ENCODE measurements around the gene FHOD1. TPM values are rescaled to one million over a fixed set of nuclear protein-coding genes. Genes with fewer than 3 reads are reported as not detected.

FHOD1 gene
- total and polyA plus RNA-seq, 2 of the 13 experiments (the other 11 are each of a cell fraction or from before 2014, with no cell fraction given): 20.0 to 20.8 TPM

DNA sequence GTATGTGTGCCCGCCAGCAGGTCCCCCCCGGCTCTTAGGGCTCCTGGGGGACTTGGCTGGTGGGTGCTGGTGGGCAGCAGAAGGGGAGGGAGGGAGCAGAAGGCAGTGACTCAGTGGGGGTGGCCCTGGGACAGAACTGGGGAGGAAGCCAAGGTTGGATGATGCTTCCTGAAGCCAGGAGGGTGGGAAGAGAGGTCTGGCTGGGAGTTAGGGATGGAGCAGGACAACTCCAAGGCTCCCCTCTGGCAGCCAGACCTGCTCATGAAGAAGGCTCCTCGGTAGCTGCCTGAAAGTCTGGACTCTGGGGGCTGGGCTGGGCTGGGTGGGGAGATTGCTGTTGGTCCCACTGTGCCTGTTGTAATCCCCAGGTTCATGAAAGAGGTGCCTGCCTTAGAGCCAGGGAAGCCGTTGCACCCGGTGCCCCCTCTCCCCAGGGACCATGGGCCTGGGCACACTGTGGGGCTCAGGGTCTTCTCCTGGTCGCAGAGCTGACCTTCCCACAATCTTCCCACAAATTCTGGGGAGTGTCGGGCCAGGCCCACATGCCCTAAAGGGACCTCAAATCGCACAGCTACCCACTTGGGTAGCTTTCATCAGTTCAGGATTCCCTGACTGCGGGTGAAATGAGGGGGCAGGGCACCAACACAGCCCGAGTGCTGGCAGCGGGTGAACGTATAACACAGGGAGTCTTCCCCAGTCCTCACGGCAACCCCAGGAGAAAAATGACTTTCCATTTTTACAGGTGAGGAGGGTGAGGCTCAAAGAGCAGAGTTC lies 30.9 kb upstream of the FHOD1 start (continued):
- TF ChIP-seq SPEN (CRISPR knock-in tag; IDR thresholded peaks at IDR 0.05; ENCODE audit: low read depth) (0 out of 2 replicates have a peak, but pooled peaks have one; percentile 9), IRX3 (CRISPR knock-in tag; IDR thresholded peaks at IDR 0.05; ENCODE audit: borderline replicate concordance, low read depth) (no peak), IKZF1 (IDR thresholded peaks at IDR 0.05) (no peak), SOX13 (IDR thresholded peaks at IDR 0.05) (no peak), SOX13 (CRISPR knock-in tag; conservative IDR thresholded peaks at IDR 0.05 in 1 of 2, IDR thresholded peaks at IDR 0.05 in 1 of 2) (no peak), ZNF441 (CRISPR knock-in tag; IDR thresholded peaks at IDR 0.05; ENCODE audit: borderline replicate concordance) (no peak), ZNF547 (CRISPR knock-in tag; IDR thresholded peaks at IDR 0.05) (no peak; the same call in 1 of the 2 replicates), FOXC1 (CRISPR knock-in tag; IDR thresholded peaks at IDR 0.05; ENCODE audit: borderline replicate concordance) (no peak; the same call in 1 of the 2 replicates)
- TF ChIP-seq, protein P1, sequence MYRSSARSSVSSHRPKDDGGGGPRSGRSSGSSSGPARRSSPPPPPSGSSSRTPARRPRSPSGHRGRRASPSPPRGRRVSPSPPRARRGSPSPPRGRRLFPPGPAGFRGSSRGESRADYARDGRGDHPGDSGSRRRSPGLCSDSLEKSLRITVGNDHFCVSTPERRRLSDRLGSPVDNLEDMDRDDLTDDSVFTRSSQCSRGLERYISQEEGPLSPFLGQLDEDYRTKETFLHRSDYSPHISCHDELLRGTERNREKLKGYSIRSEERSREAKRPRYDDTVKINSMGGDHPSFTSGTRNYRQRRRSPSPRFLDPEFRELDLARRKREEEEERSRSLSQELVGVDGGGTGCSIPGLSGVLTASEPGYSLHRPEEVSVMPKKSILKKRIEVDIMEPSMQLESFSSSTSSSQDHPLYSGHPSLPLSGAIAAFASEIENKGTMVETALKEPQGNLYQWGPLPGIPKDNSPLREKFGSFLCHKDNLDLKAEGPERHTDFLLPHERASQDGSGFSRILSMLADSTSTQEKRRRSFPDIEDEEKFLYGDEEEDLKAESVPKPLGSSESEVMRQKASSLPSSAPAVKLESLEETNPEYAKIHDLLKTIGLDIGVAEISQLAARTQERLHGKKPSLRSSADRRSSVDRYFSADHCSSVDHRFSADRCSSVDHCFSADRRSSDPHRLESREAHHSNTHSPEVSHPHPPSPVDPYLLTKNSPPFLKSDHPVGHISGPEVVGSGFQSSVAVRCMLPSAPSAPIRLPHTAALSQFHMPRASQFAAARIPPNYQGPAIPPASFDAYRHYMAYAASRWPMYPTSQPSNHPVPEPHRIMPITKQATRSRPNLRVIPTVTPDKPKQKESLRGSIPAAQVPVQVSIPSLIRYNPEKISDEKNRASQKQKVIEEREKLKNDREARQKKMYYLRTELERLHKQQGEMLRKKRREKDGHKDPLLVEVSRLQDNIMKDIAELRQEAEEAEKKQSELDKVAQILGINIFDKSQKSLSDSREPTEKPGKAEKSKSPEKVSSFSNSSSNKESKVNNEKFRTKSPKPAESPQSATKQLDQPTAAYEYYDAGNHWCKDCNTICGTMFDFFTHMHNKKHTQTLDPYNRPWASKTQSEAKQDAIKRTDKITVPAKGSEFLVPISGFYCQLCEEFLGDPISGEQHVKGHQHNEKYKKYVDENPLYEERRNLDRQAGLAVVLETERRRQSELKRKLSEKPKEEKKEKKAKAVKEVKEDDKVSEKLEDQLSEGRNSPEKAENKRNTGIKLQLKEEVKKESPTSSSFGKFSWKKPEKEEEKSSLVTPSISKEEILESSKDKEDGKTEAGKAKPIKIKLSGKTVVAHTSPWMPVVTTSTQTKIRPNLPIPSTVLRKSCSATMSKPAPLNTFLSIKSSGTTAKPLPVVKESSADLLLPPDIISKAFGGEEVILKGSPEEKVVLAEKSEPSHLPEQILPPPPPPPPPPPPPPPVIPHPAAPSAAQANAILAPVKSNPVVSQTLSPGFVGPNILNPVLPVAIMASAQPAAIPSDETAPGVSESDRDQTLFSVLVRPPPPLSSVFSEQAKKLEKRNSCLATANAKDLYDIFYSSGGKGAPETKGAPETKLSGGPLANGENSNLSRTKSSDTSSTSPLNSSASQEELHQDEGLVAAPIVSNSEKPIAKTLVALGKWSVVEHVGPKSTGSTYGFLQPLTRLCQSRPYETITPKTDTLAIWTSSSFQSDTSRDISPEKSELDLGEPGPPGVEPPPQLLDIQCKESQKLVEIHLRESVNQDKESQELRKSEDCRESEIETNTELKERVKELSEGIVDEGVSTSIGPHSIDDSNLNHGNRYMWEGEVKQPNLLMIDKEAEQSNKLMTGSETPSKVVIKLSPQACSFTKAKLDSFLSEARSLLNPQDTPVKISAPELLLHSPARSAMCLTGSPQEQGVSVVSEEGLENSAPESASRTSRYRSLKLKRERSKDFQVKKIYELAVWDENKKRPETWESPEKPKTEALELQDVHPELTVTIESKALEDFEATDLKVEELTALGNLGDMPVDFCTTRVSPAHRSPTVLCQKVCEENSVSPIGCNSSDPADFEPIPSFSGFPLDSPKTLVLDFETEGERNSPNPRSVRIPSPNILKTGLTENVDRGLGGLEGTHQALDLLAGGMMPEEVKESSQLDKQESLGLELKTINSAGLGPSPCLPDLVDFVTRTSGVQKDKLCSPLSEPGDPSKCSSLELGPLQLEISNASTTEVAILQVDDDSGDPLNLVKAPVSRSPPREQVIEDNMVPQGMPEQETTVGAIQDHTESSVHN (CRISPR knock-in tag; IDR thresholded peaks at IDR 0.05): no peak
- TF ChIP-seq, protein P2, sequence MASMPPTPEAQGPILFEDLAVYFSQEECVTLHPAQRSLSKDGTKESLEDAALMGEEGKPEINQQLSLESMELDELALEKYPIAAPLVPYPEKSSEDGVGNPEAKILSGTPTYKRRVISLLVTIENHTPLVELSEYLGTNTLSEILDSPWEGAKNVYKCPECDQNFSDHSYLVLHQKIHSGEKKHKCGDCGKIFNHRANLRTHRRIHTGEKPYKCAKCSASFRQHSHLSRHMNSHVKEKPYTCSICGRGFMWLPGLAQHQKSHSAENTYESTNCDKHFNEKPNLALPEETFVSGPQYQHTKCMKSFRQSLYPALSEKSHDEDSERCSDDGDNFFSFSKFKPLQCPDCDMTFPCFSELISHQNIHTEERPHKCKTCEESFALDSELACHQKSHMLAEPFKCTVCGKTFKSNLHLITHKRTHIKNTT (CRISPR knock-in tag; IDR thresholded peaks at IDR 0.05): no peak
- TF ChIP-seq, protein P3, sequence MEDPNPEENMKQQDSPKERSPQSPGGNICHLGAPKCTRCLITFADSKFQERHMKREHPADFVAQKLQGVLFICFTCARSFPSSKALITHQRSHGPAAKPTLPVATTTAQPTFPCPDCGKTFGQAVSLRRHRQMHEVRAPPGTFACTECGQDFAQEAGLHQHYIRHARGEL (CRISPR knock-in tag; IDR thresholded peaks at IDR 0.05): no peak
- TF ChIP-seq, protein P4, sequence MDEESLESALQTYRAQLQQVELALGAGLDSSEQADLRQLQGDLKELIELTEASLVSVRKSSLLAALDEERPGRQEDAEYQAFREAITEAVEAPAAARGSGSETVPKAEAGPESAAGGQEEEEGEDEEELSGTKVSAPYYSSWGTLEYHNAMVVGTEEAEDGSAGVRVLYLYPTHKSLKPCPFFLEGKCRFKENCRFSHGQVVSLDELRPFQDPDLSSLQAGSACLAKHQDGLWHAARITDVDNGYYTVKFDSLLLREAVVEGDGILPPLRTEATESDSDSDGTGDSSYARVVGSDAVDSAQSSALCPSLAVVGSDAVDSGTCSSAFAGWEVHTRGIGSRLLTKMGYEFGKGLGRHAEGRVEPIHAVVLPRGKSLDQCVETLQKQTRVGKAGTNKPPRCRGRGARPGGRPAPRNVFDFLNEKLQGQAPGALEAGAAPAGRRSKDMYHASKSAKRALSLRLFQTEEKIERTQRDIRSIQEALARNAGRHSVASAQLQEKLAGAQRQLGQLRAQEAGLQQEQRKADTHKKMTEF (CRISPR knock-in tag; IDR thresholded peaks at IDR 0.05): 0 out of 2 replicates have a peak, but pooled peaks have one; percentile 20
